HG03095 (cell line): ENCODE measurements around the gene SH2D6.
"Not testable (repeated sequence)": the region's sequence is repeated elsewhere in the genome, so short reads cannot be mapped to it uniquely, and the experiment has no call there.

Source experiments
- ATAC-seq: cut with Tn5 transposase; IDR thresholded peaks from one replicate; pipeline ENCODE4 v1.9.1; 2021; ENCODE audit warnings: moderate library complexity; ENCODE audit not compliant: unreplicated experiment

SH2D6 gene

GRCh38 chr2:85418132-85419008 is at the start of gene SH2D6:
TSS of gene SH2D6 (plus strand) at chr2:85418714. CDS start at chr2:85429466, 10,752 bp downstream.
- peak; percentile 85 for ATAC-seq

GRCh38 chr2:85368921-85369320 is 49.6 kb upstream of the SH2D6 start:
- ATAC-seq = no peak

- no peak for ATAC-seq
Observed at GRCh38 chr2:85369500-85369899, 49.0 kb upstream of the SH2D6 start.

GRCh38 chr2:85371045-85371444 is 47.5 kb upstream of the SH2D6 start:
- ATAC-seq = no peak

GRCh38 chr2:85376291-85377065 is 42.0 kb upstream of the SH2D6 start:
- no peak for ATAC-seq

- no peak for ATAC-seq
Observed at GRCh38 chr2:85377083-85377482, 41.4 kb upstream of the SH2D6 start.

GRCh38 chr2:85378257-85378656 is 40.3 kb upstream of the SH2D6 start:
- ATAC-seq = no peak

- no peak for ATAC-seq
Observed at GRCh38 chr2:85380048-85380447, 38.5 kb upstream of the SH2D6 start.

GRCh38 chr2:85383151-85383550 is 35.4 kb upstream of the SH2D6 start:
- ATAC-seq = not testable (repeated sequence)

GRCh38 chr2:85383850-85384249 is 34.7 kb upstream of the SH2D6 start:
- ATAC-seq = no peak

- no peak for ATAC-seq
Observed at GRCh38 chr2:85385746-85386145, 32.8 kb upstream of the SH2D6 start.

- no peak for ATAC-seq
Observed at GRCh38 chr2:85387754-85388153, 30.8 kb upstream of the SH2D6 start.

- ATAC-seq = no peak
Observed at GRCh38 chr2:85388878-85389538, 29.5 kb upstream of the SH2D6 start.

GRCh38 chr2:85390941-85391669 is 27.4 kb upstream of the SH2D6 start:
- no peak for ATAC-seq

- no peak for ATAC-seq
Observed at GRCh38 chr2:85393836-85394235, 24.7 kb upstream of the SH2D6 start.

- ATAC-seq = no peak
Observed at GRCh38 chr2:85394261-85394681, 24.2 kb upstream of the SH2D6 start.

- ATAC-seq = no peak
Observed at GRCh38 chr2:85394976-85395375, 23.5 kb upstream of the SH2D6 start.

GRCh38 chr2:85395912-85396475 is 22.5 kb upstream of the SH2D6 start:
- ATAC-seq = no peak

- ATAC-seq = no peak
Observed at GRCh38 chr2:85396531-85397470, 21.7 kb upstream of the SH2D6 start.
